Measurements from ENCODE around the gene LPCAT1.

Gene LPCAT1

GRCh38 chr5:1453613-1454012, 70.1 kb downstream of the LPCAT1 start:
- DNase-seq, result no peak
- peaks cover 0 to 36% (median 21%) of the 10 kb centered on the region in 3 donors for H3K9me3 ChIP-seq
- H3K27ac ChIP-seq, result no peak overlapping the region
- H3K4me3 ChIP-seq, result no peak overlapping the region
- no peaks in the 10 kb centered on the region for H3K4me1 ChIP-seq
- H3K27me3 ChIP-seq, result peaks cover 0 to 7% of the 10 kb centered on the region in 2 donors
- no peaks in the 10 kb centered on the region for H3K36me3 ChIP-seq
- TF ChIP-seq CTCF (IDR thresholded peaks at IDR 0.05), result no peak
- intact Hi-C loops (cut with DNase I; ENCODE audit: low total_unique reads), result no loop called here

GRCh38 chr5:1449081-1449630, 74.6 kb downstream of the LPCAT1 start:
- no peak for TF ChIP-seq CTCF (IDR thresholded peaks at IDR 0.05)
- H3K27me3 ChIP-seq, result peaks cover 0 to 46% of the 10 kb centered on the region in 2 donors
- no peak overlapping the region for H3K4me3 ChIP-seq
- peaks cover 0 to 14% (median 13%) of the 10 kb centered on the region in 3 donors for H3K9me3 ChIP-seq
- DNase-seq, result peak in 1 of 2 donors; percentile 15
- no peaks in the 10 kb centered on the region for H3K36me3 ChIP-seq
- intact Hi-C loops (cut with DNase I; ENCODE audit: low total_unique reads), result no loop called here
- peaks cover 0 to 22% (median 17%) of the 10 kb centered on the region in 4 donors for H3K4me1 ChIP-seq
- H3K27ac ChIP-seq, result no peak overlapping the region

- peak in 1 of 2 donors; percentile 43 for DNase-seq
- no peak for TF ChIP-seq CTCF (IDR thresholded peaks at IDR 0.05)
- H3K36me3 ChIP-seq, result no peaks in the 10 kb centered on the region
- H3K4me1 ChIP-seq, result peaks cover 0 to 22% (median 17%) of the 10 kb centered on the region in 4 donors
- H3K27ac ChIP-seq, result no peak overlapping the region
- H3K4me3 ChIP-seq, result no peak overlapping the region
- peaks cover 0 to 52% of the 10 kb centered on the region in 2 donors for H3K27me3 ChIP-seq
- intact Hi-C loops (cut with DNase I; ENCODE audit: low total_unique reads), result no loop called here
- H3K9me3 ChIP-seq, result peaks cover 0 to 8% (median 8%) of the 10 kb centered on the region in 3 donors
Observed at GRCh38 chr5:1448511-1449011, 75.2 kb downstream of the LPCAT1 start.

- peaks cover 0 to 22% (median 17%) of the 10 kb centered on the region in 4 donors for H3K4me1 ChIP-seq
- no peak overlapping the region for H3K27ac ChIP-seq
- peaks cover 0 to 5% (median under 1%) of the 10 kb centered on the region in 3 donors for H3K9me3 ChIP-seq
- H3K36me3 ChIP-seq, result no peaks in the 10 kb centered on the region
- DNase-seq, result peak in 1 of 2 donors; percentile 39
- no peak overlapping the region for H3K4me3 ChIP-seq
- H3K27me3 ChIP-seq, result peaks cover 0 to 56% of the 10 kb centered on the region in 2 donors
- intact Hi-C loops (cut with DNase I; ENCODE audit: low total_unique reads), result no loop called here
- TF ChIP-seq CTCF (IDR thresholded peaks at IDR 0.05), result no peak
Observed at GRCh38 chr5:1447671-1448361, 75.9 kb downstream of the LPCAT1 start.

- no peak overlapping the region for H3K4me3 ChIP-seq
- intact Hi-C loops (cut with DNase I; ENCODE audit: low total_unique reads), result no loop called here
- peak in 1 of 2 donors; percentile 55 for DNase-seq
- no peaks in the 10 kb centered on the region for H3K36me3 ChIP-seq
- TF ChIP-seq CTCF (IDR thresholded peaks at IDR 0.05), result no peak
- no peaks in the 10 kb centered on the region for H3K9me3 ChIP-seq
- no peak overlapping the region for H3K27ac ChIP-seq
- H3K4me1 ChIP-seq, result peaks cover 0 to 22% (median 17%) of the 10 kb centered on the region in 4 donors
- peaks cover 0 to 66% of the 10 kb centered on the region in 2 donors for H3K27me3 ChIP-seq
Observed at GRCh38 chr5:1446602-1447343, 77.0 kb downstream of the LPCAT1 start.

Measured in tibial artery (tissue), 4 donors.